SU-DHL-6 (cell line): ENCODE results near the gene TCEANC2.
"Not testable (repeated sequence)": the region's sequence is repeated elsewhere in the genome, so short reads cannot be mapped to it uniquely, and the experiment has no call there.

ENCODE experiments used
- H2AFZ ChIP-seq: fragments of 200-600 bp; sonication (generic); 2 replicates; pipeline ENCODE4 v1.6.1; 2014; ENCODE audit warnings: low read depth, mild to moderate bottlenecking, moderate library complexity, mixed read lengths, antibody characterized with exemption, low read length; ENCODE audit not compliant: severe bottlenecking
- H3F3A ChIP-seq: fragments of 200-600 bp; shearing (Covaris generic); 2 replicates; pipeline ENCODE4 v1.6.0; 2016; ENCODE audit warnings: antibody characterized with exemption, mild to moderate bottlenecking; ENCODE audit not compliant: insufficient read depth
- H3K27ac ChIP-seq: fragments of 200-600 bp; sonication (generic); 2 replicates; pipeline ENCODE4 v1.5.1; 2016; ENCODE audit warnings: low read depth, mild to moderate bottlenecking, low read length, moderate library complexity, mixed read lengths
- H3K27me3 ChIP-seq: fragments of 200-600 bp; sonication (generic), shearing (Covaris generic); 2 replicates; pipeline ENCODE4 v1.6.0; 2014; ENCODE audit warnings: mild to moderate bottlenecking, low read length
- H3K36me3 ChIP-seq: fragments of 200-600 bp; sonication (generic); 2 replicates; pipeline ENCODE4 v1.6.1; 2014; ENCODE audit warnings: mild to moderate bottlenecking, low read length, mixed read lengths
- H3K4me2 ChIP-seq: fragments of 300-600, 200-600 bp; shearing (Covaris generic), sonication (generic); 2 replicates; pipeline ENCODE4 v1.6.0; 2014; ENCODE audit warnings: low read length, low read depth, mild to moderate bottlenecking; ENCODE audit not compliant: poor library complexity, severe bottlenecking
- H3K4me3 ChIP-seq: fragments of 200-600 bp; sonication (generic); 2 replicates; pipeline ENCODE4 v1.5.1; 2014; ENCODE audit warnings: antibody characterized with exemption, low read length, mild to moderate bottlenecking, mixed read lengths; ENCODE audit not compliant: insufficient read depth, poor library complexity, severe bottlenecking
- H3K79me2 ChIP-seq: fragments of 200-600 bp; sonication (generic); 2 replicates; pipeline ENCODE4 v1.6.1; 2014; ENCODE audit warnings: mild to moderate bottlenecking, low read length, moderate library complexity; ENCODE audit not compliant: insufficient read depth
- H3K9ac ChIP-seq: fragments of 200-600 bp; sonication (generic); 2 replicates; pipeline ENCODE4 v1.7.0; 2014; ENCODE audit warnings: mild to moderate bottlenecking, low read length
- H3K9me2 ChIP-seq: fragments of 200-600 bp; sonication (generic); replicated peaks from 2 replicates; pipeline ENCODE4 v1.6.1; 2014; ENCODE audit warnings: low read length; ENCODE audit not compliant: insufficient read depth
- H3K9me3 ChIP-seq: fragments of 200-600 bp; sonication (generic); 2 replicates; pipeline ENCODE4 v1.6.1; 2014; ENCODE audit warnings: low read length, mixed read lengths; ENCODE audit not compliant: insufficient read depth
- H4K20me1 ChIP-seq: fragments of 200-600 bp; sonication (generic); 2 replicates; pipeline ENCODE4 v1.6.1; 2014; ENCODE audit warnings: low read depth, mild to moderate bottlenecking, antibody characterized with exemption, low read length, moderate library complexity, mixed read lengths
- EZH2phosphoT487 ChIP-seq: fragments of 200-600 bp; sonication (generic), shearing (Covaris generic); conservative IDR thresholded peaks from 2 replicates; pipeline ENCODE4 v1.6.1; 2018; ENCODE audit warnings: mild to moderate bottlenecking, antibody characterized with exemption, low read length, moderate library complexity, mixed read lengths
- TF ChIP-seq, protein P1 (sequence below): fragments of 200-600 bp; sonication (generic); IDR thresholded peaks from one replicate; pipeline ENCODE4 v1.5.1; 2017; ENCODE audit warnings: antibody characterized with exemption, mild to moderate bottlenecking, low read length, moderate library complexity; ENCODE audit not compliant: insufficient read depth, poor library complexity, severe bottlenecking

TCEANC2 gene

DNA sequence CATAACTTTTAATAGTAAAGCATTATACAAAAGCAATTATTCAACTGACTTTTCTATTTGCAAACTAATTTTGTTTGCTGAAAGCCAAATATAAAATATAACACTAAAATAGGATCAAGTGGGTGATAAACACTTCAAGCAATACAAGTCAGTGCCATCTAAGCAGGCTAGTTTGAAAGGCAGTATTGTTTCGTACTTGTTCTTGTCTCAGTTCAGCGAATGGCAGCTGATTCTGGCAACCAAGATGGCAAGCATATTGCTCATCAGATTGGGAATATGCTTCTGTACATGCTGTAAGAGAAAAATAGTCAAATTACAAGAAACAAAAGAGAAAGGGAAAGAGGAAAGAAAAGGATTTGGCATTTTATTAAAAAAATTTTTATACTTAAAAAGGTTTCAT, 7.9 kb upstream of the TCEANC2 start:
- peaks cover 56% of the 10 kb centered on the region for H3K79me2 ChIP-seq
- no peaks in the 10 kb centered on the region for H3K27me3 ChIP-seq
- peaks cover 33% of the 10 kb centered on the region for H3K36me3 ChIP-seq
- H3K27ac ChIP-seq, result no peak overlapping the region
- H2AFZ ChIP-seq, result no peak overlapping the region
- no peak overlapping the region for H3K4me2 ChIP-seq
- H3K4me3 ChIP-seq, result no peak overlapping the region
- H3F3A ChIP-seq, result peaks cover 14% of the 10 kb centered on the region
- H3K9ac ChIP-seq, result no peak overlapping the region
- no peak for TF ChIP-seq EZH2phosphoT487
- TF ChIP-seq, protein P1, sequence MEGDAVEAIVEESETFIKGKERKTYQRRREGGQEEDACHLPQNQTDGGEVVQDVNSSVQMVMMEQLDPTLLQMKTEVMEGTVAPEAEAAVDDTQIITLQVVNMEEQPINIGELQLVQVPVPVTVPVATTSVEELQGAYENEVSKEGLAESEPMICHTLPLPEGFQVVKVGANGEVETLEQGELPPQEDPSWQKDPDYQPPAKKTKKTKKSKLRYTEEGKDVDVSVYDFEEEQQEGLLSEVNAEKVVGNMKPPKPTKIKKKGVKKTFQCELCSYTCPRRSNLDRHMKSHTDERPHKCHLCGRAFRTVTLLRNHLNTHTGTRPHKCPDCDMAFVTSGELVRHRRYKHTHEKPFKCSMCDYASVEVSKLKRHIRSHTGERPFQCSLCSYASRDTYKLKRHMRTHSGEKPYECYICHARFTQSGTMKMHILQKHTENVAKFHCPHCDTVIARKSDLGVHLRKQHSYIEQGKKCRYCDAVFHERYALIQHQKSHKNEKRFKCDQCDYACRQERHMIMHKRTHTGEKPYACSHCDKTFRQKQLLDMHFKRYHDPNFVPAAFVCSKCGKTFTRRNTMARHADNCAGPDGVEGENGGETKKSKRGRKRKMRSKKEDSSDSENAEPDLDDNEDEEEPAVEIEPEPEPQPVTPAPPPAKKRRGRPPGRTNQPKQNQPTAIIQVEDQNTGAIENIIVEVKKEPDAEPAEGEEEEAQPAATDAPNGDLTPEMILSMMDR, result no peak
- H4K20me1 ChIP-seq, result no peaks in the 10 kb centered on the region
- no peaks in the 10 kb centered on the region for H3K9me3 ChIP-seq
- H3K9me2 ChIP-seq, result no peaks in the 10 kb centered on the region

DNA sequence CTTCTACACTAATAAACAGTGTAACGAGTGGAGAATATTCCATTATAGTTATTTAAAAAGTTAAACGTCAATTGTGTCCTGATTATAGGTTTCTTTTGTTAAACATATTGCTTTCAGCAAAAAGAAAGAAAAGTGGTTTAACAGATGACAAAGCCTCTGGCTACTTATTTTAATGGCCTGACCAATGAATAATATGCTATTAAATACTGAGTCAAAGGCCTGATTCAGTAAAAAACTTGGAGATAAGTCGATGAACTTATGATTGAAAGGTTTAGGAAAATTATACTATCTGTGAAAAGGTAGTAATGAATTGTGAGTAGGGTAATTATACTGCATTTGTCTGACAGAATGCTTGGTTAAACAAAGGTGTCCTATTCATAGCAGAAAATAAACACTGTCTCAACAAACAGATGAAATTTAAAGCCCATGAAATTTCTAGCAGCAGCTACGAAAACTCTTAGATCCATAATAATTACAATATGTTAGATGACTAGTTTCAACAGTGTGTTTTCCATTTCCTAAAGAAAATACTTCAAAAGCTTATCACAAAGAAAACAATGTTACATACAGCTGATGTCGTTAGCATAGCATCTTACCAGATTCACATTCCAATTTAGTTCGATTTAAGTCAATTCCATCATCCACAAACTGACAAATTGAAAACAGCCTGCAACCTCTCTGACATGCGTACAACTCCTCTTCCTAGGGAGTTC, 6.6 kb upstream of the TCEANC2 start:
- Histone ChIP-seq H3K9me2 (no peaks in the 10 kb centered on the region), H3K79me2 (peaks cover 70% of the 10 kb centered on the region), H4K20me1 (no peaks in the 10 kb centered on the region), H3K27me3 (no peaks in the 10 kb centered on the region), H3K9me3 (no peaks in the 10 kb centered on the region), H3F3A (peaks cover 8% of the 10 kb centered on the region), H3K4me3 (no peak overlapping the region), H3K4me2 (peak overlapping the region; percentile 33), H3K9ac (no peak overlapping the region), H3K36me3 (peaks cover 20% of the 10 kb centered on the region; the same call in 1 of the 2 replicates), H2AFZ (no peak overlapping the region), H3K27ac (peak overlapping the region; percentile 10; the same call in 1 of the 2 replicates)
- TF ChIP-seq, protein P1, result no peak
- no peak for TF ChIP-seq EZH2phosphoT487

DNA sequence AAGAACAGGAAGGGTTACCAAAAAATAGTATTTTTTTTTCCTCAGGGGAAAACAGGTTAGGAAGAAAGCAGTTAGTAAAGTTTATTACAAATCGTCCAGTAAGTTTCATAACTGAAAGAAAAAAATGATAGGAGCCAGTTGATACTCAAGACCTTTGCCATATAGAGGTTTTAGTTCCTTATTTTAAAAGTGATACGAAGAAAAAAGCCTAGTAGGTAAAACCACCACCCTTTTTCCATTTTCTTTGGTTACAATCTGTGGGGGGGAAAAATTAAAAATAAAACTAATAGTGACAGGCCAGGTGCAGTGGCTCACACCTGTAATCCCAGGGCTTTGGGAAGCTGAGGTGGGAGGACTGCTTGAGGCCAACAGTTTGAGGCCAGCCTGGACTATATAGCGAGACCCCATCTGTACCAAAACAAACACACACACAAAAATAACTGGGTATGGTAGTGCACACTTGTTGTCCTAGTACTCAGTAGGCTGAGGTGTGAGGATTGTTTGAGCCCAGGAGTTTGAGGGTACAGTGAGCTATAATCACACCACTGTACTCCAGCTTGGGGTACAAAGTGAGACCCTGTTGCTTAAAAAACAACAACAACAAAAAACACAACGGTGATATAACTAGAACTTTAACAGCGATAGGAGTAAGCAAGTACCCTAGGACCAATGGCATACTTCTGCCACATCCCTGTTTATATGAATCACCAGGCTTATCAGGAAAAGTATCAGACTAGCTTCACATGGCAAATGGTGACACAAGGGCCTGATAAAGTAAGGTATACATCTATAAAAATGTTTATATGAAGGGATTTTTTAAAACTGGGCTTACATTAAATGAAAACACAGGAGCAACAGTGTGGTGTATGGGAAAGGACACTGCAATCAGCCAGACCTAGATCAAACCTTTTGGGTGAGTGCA, 5.8 kb upstream of the TCEANC2 start:
- Histone ChIP-seq H3K9ac (no peak overlapping the region), H3K36me3 (peaks cover 13% of the 10 kb centered on the region; the same call in 1 of the 2 replicates), H4K20me1 (no peaks in the 10 kb centered on the region), H2AFZ (no peak overlapping the region), H3F3A (peaks cover 8% of the 10 kb centered on the region), H3K4me3 (no peak overlapping the region), H3K79me2 (peaks cover 78% of the 10 kb centered on the region), H3K27ac (peak overlapping the region; percentile 10; the same call in 1 of the 2 replicates), H3K9me3 (no peaks in the 10 kb centered on the region), H3K27me3 (no peaks in the 10 kb centered on the region), H3K4me2 (peak overlapping the region; percentile 33), H3K9me2 (no peaks in the 10 kb centered on the region)
- TF ChIP-seq, protein P1, result no peak
- TF ChIP-seq EZH2phosphoT487, result no peak

DNA sequence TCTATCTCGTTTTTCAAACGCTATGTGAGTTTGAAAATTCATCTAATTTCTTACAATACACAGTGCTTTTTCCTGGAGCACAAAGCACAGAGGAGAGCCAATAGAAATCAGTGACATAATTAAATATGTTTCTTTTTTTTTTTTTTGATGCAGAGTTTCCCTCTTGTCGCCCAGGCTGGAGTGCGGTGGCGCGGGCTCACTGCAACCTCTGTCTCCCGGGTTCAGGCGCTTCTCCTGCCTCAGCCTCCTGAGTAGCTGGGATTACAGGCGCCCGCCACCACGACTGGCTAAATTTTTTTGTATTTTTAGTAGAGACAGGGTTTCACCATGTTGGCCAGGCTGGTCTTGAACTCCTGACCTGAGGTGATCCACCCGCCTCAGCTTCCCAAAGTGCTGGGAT, 3.0 kb upstream of the TCEANC2 start:
- H3K79me2 ChIP-seq, result peaks cover 84% of the 10 kb centered on the region
- H2AFZ ChIP-seq, H3K9me3 ChIP-seq, H3F3A ChIP-seq, H3K36me3 ChIP-seq, H3K27ac ChIP-seq, H3K4me2 ChIP-seq, H3K9me2 ChIP-seq, H4K20me1 ChIP-seq, H3K27me3 ChIP-seq, H3K9ac ChIP-seq, H3K4me3 ChIP-seq: not testable (repeated sequence)
